A549 treated with AZD2906 at 1 μM for 4 hours (cell line): ENCODE measurements around the gene SOS2. TPM values are rescaled to one million over a fixed set of nuclear protein-coding genes. Genes with fewer than 3 reads are reported as not detected.

Experiments used
- total RNA-seq: library from RNA; stranded (reverse); fragments of 200-300 nt; extraction: Qiagen RNA extraction; gene quantifications from 5 replicates; pipeline ENCODE4 v1.2.3, GENCODE V29; 2022

SOS2 gene
- 8.3 to 13.9 TPM (median 12.0 TPM) in 5 replicates for total RNA-seq

GRCh38 chr14:50231475-50232275 is at the start of gene SOS2:
SOS2 (minus strand) TSS chr14:50231578; CDS start chr14:50231283, 295 bp downstream.

GRCh38 chr14:50116181-50116956 is 115.0 kb downstream of the SOS2 start, which contains the start of gene VCPKMT:
VCPKMT (minus strand) TSS chr14:50116572; CDS start chr14:50116552, 20 bp downstream.

Other genes with a start within 250 kb of the SOS2 start
- 7.7 to 9.2 TPM (median 8.5 TPM) in 5 replicates for gene VCPKMT, start 115.0 kb downstream of the SOS2 start, total RNA-seq
- 8.5 to 12.0 TPM (median 9.9 TPM) in 5 replicates for gene L2HGDH, start 80.7 kb upstream of the SOS2 start, total RNA-seq
- 10.7 to 13.9 TPM (median 12.7 TPM) in 5 replicates for gene DMAC2L, start 80.7 kb upstream of the SOS2 start, total RNA-seq
- gene CDKL1, start 165.3 kb upstream of the SOS2 start, total RNA-seq = 4.8 to 18.4 TPM (median 7.5 TPM) in 5 replicates